Omental fat pad (tissue), 4 donors: ENCODE results near the gene MAGI2. TPM values are rescaled to one million over a fixed set of nuclear protein-coding genes. Genes with fewer than 3 reads are reported as not detected.

Experiments used
- ATAC-seq: fragments of 150-250 bp; one replicate; pipeline ENCODE4 v1.9.1; 2016; ENCODE audit warnings: mild to moderate bottlenecking, moderate library complexity; ENCODE audit not compliant: low FRiP score
- DNase-seq: peaks from one replicate; pipeline ENCODE4 v3.0.0-alpha.2; 2019; ENCODE audit warnings: low spot score
- CTCF ChIP-seq, 3 donors: fragments of 450-650 bp; IDR thresholded peaks; one replicate each; pipeline ENCODE4 v1.5.1; 2016 to 2017; ENCODE audit warnings: antibody characterized with exemption in 3 of 3, mild to moderate bottlenecking in 3 of 3, moderate library complexity in 2 of 3
- total RNA-seq, 4 donors: library from RNA; depleted of rRNA; stranded (reverse); fragments of >200 nt; gene quantifications; one replicate each; pipeline ENCODE4 v1.1.0, GENCODE V29; 2016

The MAGI2 gene
- total RNA-seq, 4 donors from 2014 or later: 9.3 to 20.6 (median 13.2) TPM

- ATAC-seq: no peak
- TF ChIP-seq CTCF (IDR thresholded peaks at IDR 0.05): no peak
- no peak for DNase-seq
Observed at GRCh38 chr7:78675511-78675910, 778.0 kb downstream of the MAGI2 start.

DNA sequence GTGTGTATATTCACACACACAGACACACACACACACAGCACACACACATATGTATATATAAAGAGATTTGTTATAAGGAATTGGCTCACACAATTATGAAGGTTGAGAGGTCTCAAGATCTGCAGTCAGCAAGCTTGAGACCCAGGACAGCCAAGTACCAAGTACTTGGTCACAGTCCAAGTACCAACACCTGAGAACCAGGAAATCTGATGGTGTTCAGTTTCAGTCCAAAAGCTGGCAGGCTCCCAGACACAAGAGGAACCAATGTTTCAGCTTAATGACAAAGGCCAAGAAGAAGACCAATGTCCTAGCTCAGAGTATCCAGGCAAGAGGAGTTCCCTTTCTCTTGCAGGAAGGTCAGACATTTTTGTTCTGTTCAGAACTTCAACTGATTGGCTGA lies 780.2 kb downstream of the MAGI2 start:
- ATAC-seq (no peak), DNase-seq (no peak)
- no peak for TF ChIP-seq CTCF (IDR thresholded peaks at IDR 0.05)

- DNase-seq (no peak), ATAC-seq (no peak)
- no peak for TF ChIP-seq CTCF (IDR thresholded peaks at IDR 0.05)
Observed at GRCh38 chr7:78662939-78663338, 790.5 kb downstream of the MAGI2 start.

- TF ChIP-seq CTCF (IDR thresholded peaks at IDR 0.05): no peak
- DNase-seq (no peak), ATAC-seq (no peak)
Observed at GRCh38 chr7:78649976-78650375, 803.5 kb downstream of the MAGI2 start.

DNA sequence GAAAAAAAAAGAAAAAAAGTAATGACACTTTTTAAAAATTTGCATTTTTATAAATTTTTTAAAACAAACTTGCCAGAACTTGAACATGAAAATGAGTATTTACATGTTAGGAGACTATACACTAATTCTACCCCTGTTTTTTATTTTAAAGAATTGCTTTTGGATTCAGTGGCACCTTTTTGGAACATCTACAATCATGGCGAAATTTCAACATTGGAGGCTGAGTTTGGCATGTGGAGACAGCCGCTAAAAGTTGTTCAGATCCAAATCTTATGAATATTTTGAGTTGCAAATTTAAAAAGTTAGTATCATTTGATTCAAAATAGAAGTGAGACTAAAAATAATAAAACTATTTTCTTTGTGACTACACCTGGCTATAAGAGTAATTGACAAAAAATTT lies 804.2 kb downstream of the MAGI2 start:
- ATAC-seq: no peak
- no peak for TF ChIP-seq CTCF (IDR thresholded peaks at IDR 0.05)
- DNase-seq: no peak

DNA sequence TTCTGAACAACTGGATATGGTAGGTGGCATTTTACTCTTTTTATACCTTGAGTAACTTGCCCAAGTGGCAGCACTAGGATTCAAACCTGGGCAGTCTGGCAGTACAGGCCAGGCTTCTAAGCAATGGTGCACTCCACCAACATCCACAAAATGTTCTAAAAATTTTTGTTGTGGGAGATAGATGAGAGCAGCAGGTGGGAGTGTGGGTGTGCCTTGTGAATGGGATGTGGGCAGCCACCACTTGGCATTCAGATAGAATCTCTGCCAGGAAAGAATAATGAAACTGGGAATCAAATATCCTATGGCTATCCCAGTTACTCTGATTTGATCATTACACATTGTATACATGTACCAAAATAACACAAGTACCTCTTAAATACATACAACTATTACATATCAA lies 810.7 kb downstream of the MAGI2 start:
- DNase-seq: no peak
- no peak for TF ChIP-seq CTCF (IDR thresholded peaks at IDR 0.05)
- ATAC-seq: no peak

DNA sequence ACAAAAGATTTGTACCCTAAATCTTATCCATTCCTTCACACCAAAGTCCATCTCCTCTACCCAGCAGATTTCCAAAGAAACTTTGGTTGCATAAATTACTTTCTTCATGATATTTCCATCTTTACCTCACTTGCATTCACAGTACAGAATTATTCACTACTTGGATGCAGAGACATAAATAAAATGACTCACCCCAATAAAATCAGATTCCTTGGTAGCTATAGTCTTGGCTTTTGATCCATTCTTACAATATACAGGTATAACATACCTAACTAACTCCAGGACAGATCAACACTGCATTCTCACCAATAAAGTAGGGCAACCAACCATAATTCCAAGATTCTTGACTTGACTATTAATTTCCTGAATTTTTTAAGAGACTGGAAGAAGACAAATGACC lies 815.1 kb downstream of the MAGI2 start:
- ATAC-seq (no peak), DNase-seq (no peak)
- TF ChIP-seq CTCF (IDR thresholded peaks at IDR 0.05): no peak
